Adrenal gland (tissue), 5 donors: ENCODE data around the gene PRPH.
A peak's percentile ranks its signal among the peaks of the same experiment; 100 is the strongest.

Experiments
- CTCF ChIP-seq, 6 experiments: fragments of 450-650 bp in 4 of 6; fragments of 200-600 bp in 2 of 6; sonication (generic) in 1 of 6; IDR thresholded peaks; 1 replicate in 5 of 6; 2 replicates in 1 of 6; pipeline versions ENCODE4 v1.5.1 to v1.8.0; 2016 to 2021; ENCODE audit warnings: antibody characterized with exemption in 6 of 6, mild to moderate bottlenecking in 2 of 6, moderate library complexity in 1 of 6
- POLR2A ChIP-seq, 2 donors: fragments of 450-650 bp; IDR thresholded peaks; one replicate each; pipeline ENCODE4 v1.6.1; 2017; ENCODE audit warnings: antibody characterized with exemption in 2 of 2, mild to moderate bottlenecking in 2 of 2, moderate library complexity in 1 of 2
- donor health status: DM: no; HTN: no; CAD: no.

GRCh38 chr12:49288412-49288853 lies 6.5 kb upstream of the PRPH start:
- TF ChIP-seq CTCF (IDR thresholded peaks at IDR 0.05) = peak; percentile 65 to 84 (median 78)
- TF ChIP-seq POLR2A (IDR thresholded peaks at IDR 0.05) = no peak
